Lung (tissue), 12 donors: ENCODE measurements around the gene SH3GLB1. TPM values are rescaled to one million over a fixed set of nuclear protein-coding genes. Genes with fewer than 3 reads are reported as not detected.
A peak's percentile ranks its signal among the peaks of the same experiment; 100 is the strongest.

Source experiments
- ATAC-seq: fragments of 200-7000 bp; cut with Tn5 transposase; one replicate; pipeline ENCODE4 v1.9.1; 2020; ENCODE audit warnings: moderate number of reproducible peaks; ENCODE audit not compliant: insufficient read depth, low FRiP score
- DNase-seq, 3 donors: peaks; one replicate each; pipeline ENCODE4 v3.0.0-alpha.2; 2013 to 2017
- H3K27ac ChIP-seq, 2 donors: one replicate each; pipeline ENCODE4 v1.5.1; 2013; ENCODE audit warnings: mild to moderate bottlenecking in 2 of 2, moderate library complexity in 2 of 2, control low read depth in 1 of 2, inconsistent platforms in 1 of 2, low read depth in 1 of 2, low read length in 1 of 2
- H3K27me3 ChIP-seq, 3 donors: one replicate each; pipeline ENCODE4 v1.5.1; 2013; ENCODE audit warnings: low read length in 2 of 3; ENCODE audit not compliant: control insufficient read depth in 3 of 3, insufficient read depth in 3 of 3
- H3K36me3 ChIP-seq, 4 donors: one replicate each; pipeline ENCODE4 v1.5.1; 2013; ENCODE audit warnings: low read length in 4 of 4, mild to moderate bottlenecking in 1 of 4, moderate library complexity in 1 of 4; ENCODE audit not compliant: control insufficient read depth in 4 of 4, insufficient read depth in 4 of 4
- H3K4me1 ChIP-seq, 5 donors: one replicate each; pipeline ENCODE4 v1.5.1; 2013; ENCODE audit warnings: low read length in 5 of 5, mild to moderate bottlenecking in 2 of 5, moderate library complexity in 1 of 5; ENCODE audit not compliant: control insufficient read depth in 5 of 5, insufficient read depth in 5 of 5
- H3K4me3 ChIP-seq: one replicate; pipeline ENCODE4 v1.5.1; 2013; ENCODE audit warnings: mild to moderate bottlenecking, control low read depth, moderate library complexity
- H3K9ac ChIP-seq, 2 donors: one replicate each; pipeline ENCODE4 v1.5.1; 2013; ENCODE audit warnings: low read length in 2 of 2, control low read depth in 1 of 2; ENCODE audit not compliant: insufficient read depth in 1 of 2
- H3K9me3 ChIP-seq, 4 donors: one replicate each; pipeline ENCODE4 v1.5.1; 2013; ENCODE audit warnings: low read length in 3 of 4, mild to moderate bottlenecking in 1 of 4, moderate library complexity in 1 of 4; ENCODE audit not compliant: control insufficient read depth in 4 of 4, insufficient read depth in 3 of 4
- CTCF ChIP-seq: IDR thresholded peaks from 2 replicates; pipeline ENCODE4 v1.5.1; 2012; ENCODE audit warnings: mild to moderate bottlenecking; ENCODE audit errors: control extremely low read depth, extremely low read depth
- WGBS, 2 donors: extraction: QIAGEN DNeasy Blood & Tissue Kit; methylation state at CpG; one replicate each; pipeline ENCODE4 v1.1.7; 2013; 5-methylcytosine and 5-hydroxymethylcytosine counted together
- polyA plus RNA-seq, 2 donors: library from polyadenylated mRNA; stranded (reverse); fragments of 200-250 nt; gene quantifications; one replicate each; pipeline ENCODE4 v1.2.1, GENCODE V29; 2013
- total RNA-seq, 2 donors: library from RNA; depleted of rRNA in 1 of 2; stranded (reverse); fragments of >200 nt in 1 of 2; gene quantifications; one replicate each; pipeline ENCODE4 v1.2.1, GENCODE V29; 2014 to 2021
- donor health status: control.
- donor health status: control.
- donor health status: Bipolar disorder and iron deficiency.
- donor health status: healthy.
- donor health status: DM: yes; HTN: yes; CAD: no.

Gene SH3GLB1
- total and polyA plus RNA-seq, 4 donors, result 26.9 to 81.0 (median 69.5) TPM

- no peak overlapping the region for H3K4me3 ChIP-seq
- ATAC-seq (no peak), DNase-seq (no peak)
- no peaks in the 10 kb centered on the region for H3K27me3 ChIP-seq
- TF ChIP-seq CTCF, result no peak
- no peak overlapping the region for H3K9ac ChIP-seq
- no peak overlapping the region for H3K27ac ChIP-seq
- H3K9me3 ChIP-seq, result peaks cover 0 to 2% (median 0%) of the 10 kb centered on the region in 4 donors
- H3K36me3 ChIP-seq, result no peaks in the 10 kb centered on the region
- WGBS, 2 donors, result 71 to 80% methylated on average over 2 of the region's 2 CpGs
- H3K4me1 ChIP-seq, result peaks cover 0 to 19% (median 9%) of the 10 kb centered on the region in 5 donors
Observed at GRCh38 chr1:86776108-86776507, 71.7 kb downstream of the SH3GLB1 start.

GRCh38 chr1:86778569-86779239, 74.3 kb downstream of the SH3GLB1 start:
- no peaks in the 10 kb centered on the region for H3K27me3 ChIP-seq
- no peak for ATAC-seq
- peaks cover 0 to 18% (median 7%) of the 10 kb centered on the region in 5 donors for H3K4me1 ChIP-seq
- H3K4me3 ChIP-seq, result no peak overlapping the region
- no peaks in the 10 kb centered on the region for H3K36me3 ChIP-seq
- 63 to 79% methylated on average over 2 of the region's 2 CpGs for WGBS, 2 donors
- DNase-seq, result no peak
- peaks cover 0 to 2% (median 0%) of the 10 kb centered on the region in 4 donors for H3K9me3 ChIP-seq
- no peak overlapping the region for H3K9ac ChIP-seq
- TF ChIP-seq CTCF, result no peak
- H3K27ac ChIP-seq, result no peak overlapping the region

- peaks cover 0 to 2% (median 0%) of the 10 kb centered on the region in 4 donors for H3K9me3 ChIP-seq
- H3K4me3 ChIP-seq, result no peak overlapping the region
- WGBS, 2 donors, result 70 to 76% methylated on average over 8 of the region's 8 CpGs
- DNase-seq (peak; percentile 46 to 86 (median 65)), ATAC-seq (peak; percentile 42)
- H3K4me1 ChIP-seq, result peaks cover 0 to 12% (median 4%) of the 10 kb centered on the region in 5 donors
- H3K9ac ChIP-seq, result no peak overlapping the region
- no peak for TF ChIP-seq CTCF
- H3K36me3 ChIP-seq, result no peaks in the 10 kb centered on the region
- no peaks in the 10 kb centered on the region for H3K27me3 ChIP-seq
- peak overlapping the region in 1 of 2 donors; percentile 40 for H3K27ac ChIP-seq
Observed at GRCh38 chr1:86779308-86780191, 75.2 kb downstream of the SH3GLB1 start.
